GM11168 (cell line): Measurements from ENCODE around the gene PDE1A.

ENCODE experiments used
- in situ Hi-C: fragments of 300-500 bp; cut with MboI; formaldehyde crosslinking; loops from one replicate; pipeline ENCODE4 v1.12.0; 2022; ENCODE audit warnings: low sequenced_read_pairs; ENCODE audit not compliant: unreplicated experiment

The PDE1A gene

GRCh38 chr2:182224669-182225068 lies 202.2 kb downstream of the PDE1A start:
- in situ Hi-C loops: no loop called here

- in situ Hi-C loops: no loop called here
Measured at GRCh38 chr2:182220998-182221397, 205.8 kb downstream of the PDE1A start.

GRCh38 chr2:182220335-182220734 lies 206.5 kb downstream of the PDE1A start:
- in situ Hi-C loops: no loop called here

- in situ Hi-C loops: no loop called here
Measured at GRCh38 chr2:182210669-182211068, 216.2 kb downstream of the PDE1A start.

GRCh38 chr2:182208421-182208820 lies 218.4 kb downstream of the PDE1A start:
- in situ Hi-C loops: no loop called here

- in situ Hi-C loops: no loop called here
Measured at GRCh38 chr2:182207049-182207746, 219.6 kb downstream of the PDE1A start.

GRCh38 chr2:182197529-182197928 lies 229.3 kb downstream of the PDE1A start:
- in situ Hi-C loops: loop anchor here (25.0 kb wide), 1 partner anchor 790 kb away; no protein-coding TSS in a partner anchor

GRCh38 chr2:182193291-182193690 lies 233.5 kb downstream of the PDE1A start:
- in situ Hi-C loops: loop anchor here (25.0 kb wide), 1 partner anchor 794 kb away; no protein-coding TSS in a partner anchor

- in situ Hi-C loops: loop anchor here (25.0 kb wide), 1 partner anchor 796 kb away; no protein-coding TSS in a partner anchor
Measured at GRCh38 chr2:182191061-182191460, 235.8 kb downstream of the PDE1A start.

- in situ Hi-C loops: loop anchor here (5.0 to 25.0 kb wide), 2 partner anchors 465 to 800 kb away; no protein-coding TSS in a partner anchor
Measured at GRCh38 chr2:182187130-182187529, 239.7 kb downstream of the PDE1A start.

GRCh38 chr2:182186132-182186735 lies 240.6 kb downstream of the PDE1A start:
- in situ Hi-C loops: loop anchor here (5.0 to 25.0 kb wide), 2 partner anchors 466 to 801 kb away; no protein-coding TSS in a partner anchor

- in situ Hi-C loops: loop anchor here (25.0 kb wide), 1 partner anchor 805 kb away; no protein-coding TSS in a partner anchor
Measured at GRCh38 chr2:182182436-182182835, 244.4 kb downstream of the PDE1A start.

GRCh38 chr2:182181381-182181780 lies 245.5 kb downstream of the PDE1A start:
- in situ Hi-C loops: loop anchor here (25.0 kb wide), 1 partner anchor 806 kb away; no protein-coding TSS in a partner anchor

GRCh38 chr2:182179176-182179575 lies 247.7 kb downstream of the PDE1A start:
- in situ Hi-C loops: loop anchor here (25.0 kb wide), 1 partner anchor 808 kb away; no protein-coding TSS in a partner anchor

GRCh38 chr2:182173944-182174622 lies 252.8 kb downstream of the PDE1A start:
- in situ Hi-C loops: no loop called here

- in situ Hi-C loops: no loop called here
Measured at GRCh38 chr2:182170341-182170740, 256.5 kb downstream of the PDE1A start.

GRCh38 chr2:182167882-182168281 lies 259.0 kb downstream of the PDE1A start:
- in situ Hi-C loops: no loop called here

GRCh38 chr2:182166841-182167240 lies 260.0 kb downstream of the PDE1A start:
- in situ Hi-C loops: no loop called here

- in situ Hi-C loops: no loop called here
Measured at GRCh38 chr2:182166406-182166805, 260.4 kb downstream of the PDE1A start.

GRCh38 chr2:182165202-182165601 lies 261.6 kb downstream of the PDE1A start:
- in situ Hi-C loops: no loop called here

- in situ Hi-C loops: no loop called here
Measured at GRCh38 chr2:182164686-182165085, 262.1 kb downstream of the PDE1A start.
